ENCODE results near the gene UNC5C. TPM values are rescaled to one million over a fixed set of nuclear protein-coding genes. Genes with fewer than 3 reads are reported as not detected.

The UNC5C gene
- total and polyA plus RNA-seq, 8 donors, result 0.13 to 14.3 (median 2.0) TPM

GRCh38 chr4:95220205-95221175, 328.3 kb downstream of the UNC5C start:
- no peak overlapping the region for H3K4me3 ChIP-seq
- H3K27me3 ChIP-seq, result no peaks in the 10 kb centered on the region
- DNase-seq, result no peak
- WGBS, 5 donors, result 30 to 44% (median 38%) methylated on average over 1 of the region's 1 CpG
- TF ChIP-seq POLR2A (IDR thresholded peaks at IDR 0.05) (no peak), POLR2AphosphoS5 (IDR thresholded peaks at IDR 0.05) (no peak), EP300 (IDR thresholded peaks at IDR 0.05) (no peak)
- TF ChIP-seq, protein P1, sequence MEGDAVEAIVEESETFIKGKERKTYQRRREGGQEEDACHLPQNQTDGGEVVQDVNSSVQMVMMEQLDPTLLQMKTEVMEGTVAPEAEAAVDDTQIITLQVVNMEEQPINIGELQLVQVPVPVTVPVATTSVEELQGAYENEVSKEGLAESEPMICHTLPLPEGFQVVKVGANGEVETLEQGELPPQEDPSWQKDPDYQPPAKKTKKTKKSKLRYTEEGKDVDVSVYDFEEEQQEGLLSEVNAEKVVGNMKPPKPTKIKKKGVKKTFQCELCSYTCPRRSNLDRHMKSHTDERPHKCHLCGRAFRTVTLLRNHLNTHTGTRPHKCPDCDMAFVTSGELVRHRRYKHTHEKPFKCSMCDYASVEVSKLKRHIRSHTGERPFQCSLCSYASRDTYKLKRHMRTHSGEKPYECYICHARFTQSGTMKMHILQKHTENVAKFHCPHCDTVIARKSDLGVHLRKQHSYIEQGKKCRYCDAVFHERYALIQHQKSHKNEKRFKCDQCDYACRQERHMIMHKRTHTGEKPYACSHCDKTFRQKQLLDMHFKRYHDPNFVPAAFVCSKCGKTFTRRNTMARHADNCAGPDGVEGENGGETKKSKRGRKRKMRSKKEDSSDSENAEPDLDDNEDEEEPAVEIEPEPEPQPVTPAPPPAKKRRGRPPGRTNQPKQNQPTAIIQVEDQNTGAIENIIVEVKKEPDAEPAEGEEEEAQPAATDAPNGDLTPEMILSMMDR (IDR thresholded peaks at IDR 0.05), result no peak
- intact Hi-C loops (cut with DNase I; ENCODE audit: low total_unique reads), result no loop called here
- H3K9me3 ChIP-seq, result no peaks in the 10 kb centered on the region
- H3K4me1 ChIP-seq, result peaks cover 0 to 5% (median 0%) of the 10 kb centered on the region in 4 donors
- no peaks in the 10 kb centered on the region for H3K36me3 ChIP-seq
- H3K27ac ChIP-seq, result no peak overlapping the region

DNA sequence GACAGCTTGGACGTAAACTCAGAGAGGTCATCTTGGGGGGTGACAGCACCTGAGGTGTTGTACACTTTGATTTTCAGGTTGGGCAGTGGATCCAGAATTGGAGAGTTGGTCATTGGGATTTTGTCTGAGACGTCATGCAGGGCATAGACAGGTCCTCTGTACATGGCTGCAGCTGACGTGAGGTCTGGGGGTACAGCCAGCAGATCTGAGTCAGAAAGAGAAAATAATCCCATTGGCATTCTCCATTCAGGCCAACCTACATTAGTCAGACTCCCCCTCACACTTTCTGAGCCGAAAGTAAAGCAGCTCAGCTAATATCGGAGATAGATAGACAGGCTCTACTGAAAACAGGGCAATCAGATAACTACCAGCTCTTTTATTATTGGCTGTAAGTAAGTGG, 329.7 kb downstream of the UNC5C start:
- TF ChIP-seq POLR2A (IDR thresholded peaks at IDR 0.05) (no peak), POLR2AphosphoS5 (IDR thresholded peaks at IDR 0.05) (no peak), EP300 (IDR thresholded peaks at IDR 0.05) (no peak)
- TF ChIP-seq, protein P1 (IDR thresholded peaks at IDR 0.05), result no peak
- no peak for DNase-seq
- Histone ChIP-seq H3K36me3 (no peaks in the 10 kb centered on the region), H3K9me3 (no peaks in the 10 kb centered on the region), H3K4me1 (peaks cover 0 to 5% (median 0%) of the 10 kb centered on the region in 4 donors), H3K4me3 (no peak overlapping the region), H3K27me3 (no peaks in the 10 kb centered on the region), H3K27ac (no peak overlapping the region)
- intact Hi-C loops (cut with DNase I; ENCODE audit: low total_unique reads), result no loop called here
- WGBS, 5 donors, result 76 to 92% (median 87%) methylated on average over 5 of the region's 5 CpGs

GRCh38 chr4:95217197-95217596, 331.6 kb downstream of the UNC5C start:
- Histone ChIP-seq H3K4me1 (peaks cover 0 to 11% (median 7%) of the 10 kb centered on the region in 4 donors), H3K36me3 (no peaks in the 10 kb centered on the region), H3K27me3 (no peaks in the 10 kb centered on the region), H3K4me3 (no peak overlapping the region), H3K27ac (no peak overlapping the region), H3K9me3 (no peaks in the 10 kb centered on the region)
- DNase-seq, result no peak
- WGBS, 5 donors, result 82 to 94% (median 88%) methylated on average over 2 of the region's 2 CpGs
- TF ChIP-seq EP300 (IDR thresholded peaks at IDR 0.05), result no peak
- TF ChIP-seq, protein P1 (IDR thresholded peaks at IDR 0.05), result no peak
- TF ChIP-seq POLR2AphosphoS5 (IDR thresholded peaks at IDR 0.05), result no peak
- TF ChIP-seq POLR2A (IDR thresholded peaks at IDR 0.05), result no peak
- intact Hi-C loops (cut with DNase I; ENCODE audit: low total_unique reads), result no loop called here

DNA sequence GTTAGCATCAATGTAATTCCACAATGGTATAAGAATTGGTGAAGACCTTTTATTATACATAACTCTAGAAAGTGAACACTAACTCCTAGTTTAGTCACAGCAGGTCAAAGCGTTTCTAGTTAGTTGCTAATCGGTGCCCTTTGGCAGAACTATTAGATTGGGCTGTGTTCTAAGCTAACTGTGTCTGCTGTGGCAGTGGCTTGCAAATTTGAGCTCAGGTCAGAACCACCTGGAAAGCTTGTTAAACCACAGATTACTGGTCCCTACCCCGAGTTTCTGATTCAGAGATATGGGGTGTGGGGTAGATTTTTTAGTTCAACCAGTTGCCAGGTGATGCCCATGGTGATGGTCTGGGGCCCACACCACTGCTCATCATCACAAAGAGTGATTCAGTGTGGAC, 332.1 kb downstream of the UNC5C start:
- H3K4me3 ChIP-seq, result no peak overlapping the region
- DNase-seq, result no peak
- no peak for TF ChIP-seq EP300 (IDR thresholded peaks at IDR 0.05)
- H3K36me3 ChIP-seq, result no peaks in the 10 kb centered on the region
- WGBS, 5 donors, result 73 to 83% (median 80%) methylated on average over 3 of the region's 3 CpGs
- H3K4me1 ChIP-seq, result peaks cover 0 to 11% (median 7%) of the 10 kb centered on the region in 4 donors
- intact Hi-C loops (cut with DNase I; ENCODE audit: low total_unique reads), result no loop called here
- H3K27me3 ChIP-seq, result no peaks in the 10 kb centered on the region
- no peaks in the 10 kb centered on the region for H3K9me3 ChIP-seq
- H3K27ac ChIP-seq, result no peak overlapping the region
